ENCODE data around the gene SSH3. TPM values are rescaled to one million over a fixed set of nuclear protein-coding genes. Genes with fewer than 3 reads are reported as not detected.

SSH3 gene
- total RNA-seq, 1 donor from 2014 or later = 36.4 TPM

- DNase-seq (peak; percentile 47), ATAC-seq (no peak)
- H3K27me3 ChIP-seq = no peaks in the 10 kb centered on the region
- H3K9me3 ChIP-seq = no peaks in the 10 kb centered on the region
- TF ChIP-seq CTCF (IDR thresholded peaks at IDR 0.05) = no peak
- intact Hi-C loops (cut with DNase I) = no loop called here
- H3K4me1 ChIP-seq = peaks cover 56% of the 10 kb centered on the region
- no peaks in the 10 kb centered on the region for H3K36me3 ChIP-seq
- H3K27ac ChIP-seq = peak overlapping the region; percentile 99
- H3K4me3 ChIP-seq = no peak overlapping the region
Measured at GRCh38 chr11:67356387-67356863, 53.1 kb downstream of the SSH3 start.

- Histone ChIP-seq H3K4me1 (peaks cover 50% of the 10 kb centered on the region), H3K27ac (peak overlapping the region; percentile 99), H3K36me3 (no peaks in the 10 kb centered on the region), H3K4me3 (no peak overlapping the region), H3K9me3 (no peaks in the 10 kb centered on the region), H3K27me3 (no peaks in the 10 kb centered on the region)
- peak; percentile 79 for DNase-seq
- TF ChIP-seq CTCF (IDR thresholded peaks at IDR 0.05) = peak; percentile 88
- peak; percentile 59 for ATAC-seq
- intact Hi-C loops (cut with DNase I) = no loop called here
Measured at GRCh38 chr11:67356864-67357561, 53.7 kb downstream of the SSH3 start.

GRCh38 chr11:67357831-67358670 is 54.7 kb downstream of the SSH3 start:
- TF ChIP-seq CTCF (IDR thresholded peaks at IDR 0.05) = no peak
- H3K4me1 ChIP-seq = peaks cover 42% of the 10 kb centered on the region
- ATAC-seq = no peak
- intact Hi-C loops (cut with DNase I) = no loop called here
- no peaks in the 10 kb centered on the region for H3K9me3 ChIP-seq
- peak overlapping the region; percentile 99 for H3K27ac ChIP-seq
- H3K4me3 ChIP-seq = no peak overlapping the region
- no peaks in the 10 kb centered on the region for H3K27me3 ChIP-seq
- no peaks in the 10 kb centered on the region for H3K36me3 ChIP-seq
- DNase-seq = no peak

Other genes with a start within 250 kb of the SSH3 start
- 16.7 TPM for gene RHOD, start 246.7 kb upstream of the SSH3 start, total RNA-seq
- 79.5 TPM for gene KDM2A, start 184.3 kb upstream of the SSH3 start, total RNA-seq
- gene GRK2, start 37.1 kb upstream of the SSH3 start, total RNA-seq = 98.4 TPM
- gene ANKRD13D, start 14.2 kb upstream of the SSH3 start, total RNA-seq = 59.4 TPM
- 69.3 TPM for gene POLD4, start 50.0 kb downstream of the SSH3 start, total RNA-seq
- gene CLCF1, start 70.1 kb downstream of the SSH3 start, total RNA-seq = 4.0 TPM
- gene RAD9A, start 88.5 kb downstream of the SSH3 start, total RNA-seq = 20.7 TPM
- 134 TPM for gene PPP1CA, start 98.3 kb downstream of the SSH3 start, total RNA-seq
- 26.8 TPM for gene TBC1D10C, start 100.6 kb downstream of the SSH3 start, total RNA-seq
- gene CARNS1, start 112.1 kb downstream of the SSH3 start, total RNA-seq = 2.7 TPM
- gene RPS6KB2, start 125.0 kb downstream of the SSH3 start, total RNA-seq = 40.0 TPM
- gene PTPRCAP, start 134.2 kb downstream of the SSH3 start, total RNA-seq = 17.7 TPM
- gene CORO1B, start 139.9 kb downstream of the SSH3 start, total RNA-seq = 132 TPM
- not detected for gene GPR152, start 149.2 kb downstream of the SSH3 start, total RNA-seq
- gene CABP4, start 151.8 kb downstream of the SSH3 start, total RNA-seq = 3.2 TPM
- 46.9 TPM for gene TMEM134, start 165.7 kb downstream of the SSH3 start, total RNA-seq
- gene AIP, start 179.5 kb downstream of the SSH3 start, total RNA-seq = 87.0 TPM
- 38.2 TPM for gene PITPNM1, start 201.8 kb downstream of the SSH3 start, total RNA-seq
- 84.2 TPM for gene CDK2AP2, start 204.6 kb downstream of the SSH3 start, total RNA-seq
- not detected for gene CABP2, start 219.9 kb downstream of the SSH3 start, total RNA-seq

All from upper lobe of right lung (tissue), 1 donor.